ENCODE data around the gene MEIS1.

The MEIS1 gene

DNA sequence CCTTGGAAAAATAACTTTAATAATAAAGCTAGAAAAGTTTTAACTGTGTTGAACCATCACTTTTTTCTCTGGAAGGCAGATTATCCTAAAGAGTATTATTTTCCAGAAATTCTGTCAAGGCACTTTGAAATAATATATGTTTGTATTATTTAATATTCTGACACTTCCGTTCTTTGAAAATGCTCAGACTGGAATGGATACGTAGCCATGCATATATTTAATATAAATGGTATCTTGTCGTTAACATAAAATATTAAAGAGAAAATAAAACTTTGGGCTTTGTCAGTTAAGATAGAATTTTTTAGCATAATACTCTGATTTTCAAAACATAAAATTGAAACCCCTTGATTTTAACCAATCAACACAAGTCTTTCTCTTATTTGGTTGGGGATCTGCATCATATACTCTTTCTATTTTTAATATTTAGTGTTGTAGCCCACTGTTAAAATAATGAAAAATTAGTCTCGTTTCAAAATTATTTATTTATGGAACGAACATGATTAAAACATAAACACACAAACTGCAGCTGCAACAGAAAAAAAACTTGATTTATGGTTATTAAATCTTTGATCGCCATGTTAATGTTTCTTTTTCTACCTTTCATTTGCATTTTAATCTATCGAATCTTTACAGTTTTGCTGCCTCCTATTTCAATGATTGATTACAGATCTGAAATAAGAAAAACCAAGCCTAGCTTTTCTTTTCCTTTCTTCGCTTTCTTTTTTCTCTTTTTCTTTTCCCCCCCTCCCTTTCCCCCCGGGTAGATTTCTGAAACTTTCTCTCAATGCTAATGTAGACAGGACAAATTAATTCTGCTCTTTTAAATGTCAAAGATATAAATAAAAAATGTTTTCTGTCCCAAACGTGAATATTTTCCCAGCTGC lies 145.5 kb downstream of the MEIS1 start:
- no peak for DNase-seq (ENCODE audit: low spot score)
- TF ChIP-seq, protein P1, sequence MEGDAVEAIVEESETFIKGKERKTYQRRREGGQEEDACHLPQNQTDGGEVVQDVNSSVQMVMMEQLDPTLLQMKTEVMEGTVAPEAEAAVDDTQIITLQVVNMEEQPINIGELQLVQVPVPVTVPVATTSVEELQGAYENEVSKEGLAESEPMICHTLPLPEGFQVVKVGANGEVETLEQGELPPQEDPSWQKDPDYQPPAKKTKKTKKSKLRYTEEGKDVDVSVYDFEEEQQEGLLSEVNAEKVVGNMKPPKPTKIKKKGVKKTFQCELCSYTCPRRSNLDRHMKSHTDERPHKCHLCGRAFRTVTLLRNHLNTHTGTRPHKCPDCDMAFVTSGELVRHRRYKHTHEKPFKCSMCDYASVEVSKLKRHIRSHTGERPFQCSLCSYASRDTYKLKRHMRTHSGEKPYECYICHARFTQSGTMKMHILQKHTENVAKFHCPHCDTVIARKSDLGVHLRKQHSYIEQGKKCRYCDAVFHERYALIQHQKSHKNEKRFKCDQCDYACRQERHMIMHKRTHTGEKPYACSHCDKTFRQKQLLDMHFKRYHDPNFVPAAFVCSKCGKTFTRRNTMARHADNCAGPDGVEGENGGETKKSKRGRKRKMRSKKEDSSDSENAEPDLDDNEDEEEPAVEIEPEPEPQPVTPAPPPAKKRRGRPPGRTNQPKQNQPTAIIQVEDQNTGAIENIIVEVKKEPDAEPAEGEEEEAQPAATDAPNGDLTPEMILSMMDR (IDR thresholded peaks at IDR 0.05; ENCODE audit: extremely low read depth, missing control alignments), result no peak

DNA sequence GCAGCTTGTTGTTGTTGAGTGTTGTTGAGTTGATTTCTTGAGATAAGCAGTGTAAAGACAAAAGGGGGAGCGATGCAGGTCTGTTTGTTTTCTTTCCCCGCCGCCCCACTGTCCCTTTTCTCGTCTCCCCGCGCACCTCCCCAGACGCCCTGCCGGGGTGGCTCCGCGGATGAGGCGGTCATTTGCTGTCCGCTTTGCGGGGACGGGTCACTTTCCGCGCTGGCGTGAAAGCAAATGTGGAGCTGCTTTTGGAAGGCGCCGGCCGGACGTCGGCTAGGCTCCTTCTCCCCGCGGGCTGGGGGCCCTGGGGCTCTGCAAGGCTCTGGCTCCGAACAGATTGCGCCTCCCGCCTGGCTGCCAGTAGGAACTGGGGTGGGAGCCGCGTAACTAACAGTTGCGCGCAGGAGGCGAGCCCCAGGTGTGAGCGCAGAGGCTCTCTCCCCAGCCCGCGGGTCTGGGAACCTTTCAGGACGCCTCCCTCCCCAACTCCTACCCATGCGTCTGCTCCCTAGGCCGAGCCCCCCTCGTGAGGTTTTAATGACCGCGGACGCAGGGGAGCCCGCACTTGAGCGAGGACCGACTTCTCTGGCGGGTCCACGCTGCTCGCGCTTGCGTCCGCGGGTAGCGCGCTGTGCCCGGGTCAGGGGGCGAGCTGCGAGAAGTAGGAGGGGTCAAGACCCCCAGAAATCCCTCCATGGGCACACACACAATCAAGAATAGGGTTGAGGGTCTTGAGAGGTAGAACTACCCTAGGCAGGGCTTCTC lies 146.6 kb downstream of the MEIS1 start:
- TF ChIP-seq, protein P1 (IDR thresholded peaks at IDR 0.05; ENCODE audit: extremely low read depth, missing control alignments), result no peak
- DNase-seq (ENCODE audit: low spot score), result no peak

DNA sequence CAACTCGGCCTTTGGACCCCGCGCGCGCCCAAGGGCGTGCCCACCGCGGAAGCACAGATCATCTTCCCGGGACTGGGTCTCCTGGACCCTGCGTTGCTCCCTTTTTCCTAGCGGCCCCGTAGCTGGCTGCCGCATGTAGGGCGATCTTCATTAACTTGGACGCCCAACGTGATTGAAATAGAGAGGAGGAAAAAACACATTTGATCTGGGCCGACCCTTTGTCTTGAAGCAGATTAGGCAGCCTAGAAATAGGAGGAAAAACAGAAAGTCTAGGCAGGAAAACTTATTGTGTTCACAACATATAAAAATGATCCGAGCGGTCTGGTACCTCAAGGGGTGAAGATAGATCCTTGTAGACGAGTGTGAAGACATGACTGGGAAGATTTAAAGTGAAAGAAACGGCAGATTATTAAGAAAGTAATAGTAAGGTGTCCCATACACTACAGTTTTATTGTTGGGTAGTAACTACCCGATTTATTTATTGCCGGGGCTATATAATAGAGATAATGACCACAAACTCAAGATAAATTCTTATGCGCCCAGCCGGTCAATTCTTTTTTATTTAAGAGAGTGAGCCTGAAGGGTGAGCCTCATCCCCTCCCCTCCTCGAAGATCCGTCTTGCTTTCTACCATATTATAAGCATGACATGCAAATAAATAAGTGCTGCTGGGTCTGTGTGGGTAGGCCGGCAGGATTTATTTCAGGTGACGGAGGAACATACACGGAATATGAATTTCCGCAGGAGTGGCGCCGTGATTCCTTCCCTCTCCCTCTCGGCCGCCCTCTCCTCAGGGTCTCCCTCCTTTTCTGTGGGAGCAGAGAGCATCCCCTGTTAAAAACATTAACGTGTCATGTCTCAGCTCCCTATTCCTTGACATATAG lies 147.4 kb downstream of the MEIS1 start:
- DNase-seq (ENCODE audit: low spot score), result no peak
- TF ChIP-seq, protein P1 (IDR thresholded peaks at IDR 0.05; ENCODE audit: extremely low read depth, missing control alignments), result no peak

DNA sequence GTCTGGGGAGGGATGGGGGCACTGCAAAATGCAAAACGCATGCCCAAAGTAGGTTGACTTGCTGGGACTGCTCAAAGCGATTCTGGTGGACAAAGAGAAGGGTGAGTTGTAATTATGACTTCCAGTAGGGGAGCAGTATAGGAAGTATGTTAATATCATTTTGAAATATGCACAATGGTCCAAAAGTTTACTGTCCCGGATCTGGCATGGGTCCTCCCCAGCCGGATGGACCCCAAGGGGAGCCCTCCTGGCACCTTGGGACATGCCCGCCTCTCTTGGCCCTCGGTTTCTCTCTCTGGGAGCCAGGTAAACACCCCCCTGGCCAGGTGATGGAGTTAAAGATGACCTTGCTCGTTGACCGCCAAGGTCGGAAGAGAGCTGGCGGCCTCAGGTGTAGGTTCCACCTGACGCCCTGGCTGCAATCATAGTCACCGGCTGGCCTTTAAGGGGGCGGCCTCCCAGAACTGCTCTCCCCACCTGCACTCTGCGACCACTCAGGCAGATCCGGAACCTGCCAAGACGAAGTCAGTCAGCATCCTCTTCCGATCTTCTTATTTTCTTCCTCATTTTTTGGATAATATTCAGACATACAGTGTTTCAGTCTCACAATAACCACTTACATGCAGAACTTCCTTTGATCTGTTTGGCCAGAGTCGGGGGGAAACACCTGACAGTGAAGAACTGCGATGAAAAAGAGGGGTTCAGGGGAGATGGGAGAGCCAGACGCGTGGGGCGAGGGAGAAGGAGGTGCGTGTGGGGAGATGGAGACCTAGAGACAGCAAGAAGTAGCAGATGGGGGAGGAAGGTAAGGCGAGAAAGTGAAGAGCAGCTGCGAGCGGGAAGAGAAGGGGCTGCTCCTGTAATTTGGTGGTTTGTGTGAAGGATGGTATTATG lies 148.3 kb downstream of the MEIS1 start:
- TF ChIP-seq, protein P1 (IDR thresholded peaks at IDR 0.05; ENCODE audit: extremely low read depth, missing control alignments), result no peak
- DNase-seq (ENCODE audit: low spot score), result no peak

DNA sequence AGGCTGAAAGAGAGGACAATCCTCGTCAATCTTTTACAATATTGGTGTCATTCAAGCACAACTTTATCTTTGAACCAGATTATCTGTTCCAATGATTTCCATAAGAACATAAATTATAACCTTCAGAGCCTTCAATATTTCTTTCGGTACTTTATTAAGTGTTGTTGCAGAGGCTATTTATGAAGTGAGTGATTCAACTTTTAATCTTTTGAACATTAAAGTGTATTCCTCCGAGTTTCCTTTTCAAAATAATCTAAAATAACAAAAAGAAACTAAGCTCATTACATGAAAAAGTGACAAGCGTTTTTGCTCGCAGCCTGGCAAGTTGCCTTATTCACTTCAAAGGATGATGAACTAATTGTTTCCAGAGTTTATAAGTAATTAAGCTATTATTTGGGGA lies 149.0 kb downstream of the MEIS1 start:
- DNase-seq (ENCODE audit: low spot score), result no peak
- TF ChIP-seq, protein P1 (IDR thresholded peaks at IDR 0.05; ENCODE audit: extremely low read depth, missing control alignments), result no peak

DNA sequence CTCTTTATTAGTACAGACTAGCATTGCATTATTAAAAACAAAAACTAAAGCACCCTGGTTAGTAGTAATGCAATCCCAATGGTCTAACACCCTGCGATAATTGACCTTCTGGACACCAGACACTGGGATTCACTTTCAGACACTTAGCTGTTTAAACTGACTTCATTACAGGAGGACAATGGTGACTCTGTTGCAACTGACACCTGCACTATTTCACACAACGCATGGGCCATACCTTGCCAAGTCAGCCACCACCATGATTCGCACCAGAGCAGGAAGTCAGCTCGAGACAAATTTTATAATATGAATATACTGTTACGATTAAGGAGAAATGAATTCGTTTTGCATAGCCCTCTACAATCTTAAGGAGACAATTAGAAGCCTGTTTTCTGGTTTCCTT lies 150.7 kb downstream of the MEIS1 start:
- no peak for DNase-seq (ENCODE audit: low spot score)
- TF ChIP-seq, protein P1 (IDR thresholded peaks at IDR 0.05; ENCODE audit: extremely low read depth, missing control alignments), result no peak
